OCI-LY1 (cell line): ENCODE measurements around the gene DDX31.

ENCODE experiments used
- EZH2 ChIP-seq: fragments of 200-600 bp; sonication (generic), shearing (Covaris generic); IDR thresholded peaks from 2 replicates; pipeline ENCODE4 v1.8.0; 2017; ENCODE audit warnings: borderline replicate concordance, mixed run types, mild to moderate bottlenecking, antibody characterized with exemption, low read length, moderate library complexity, mixed read lengths
- TF ChIP-seq, protein P1 (sequence below): fragments of 200-600 bp; sonication (generic), shearing (Covaris generic); IDR thresholded peaks from 2 replicates; pipeline ENCODE4 v1.5.1; 2017; ENCODE audit warnings: mild to moderate bottlenecking, antibody characterized with exemption, low read length, moderate library complexity, mixed read lengths

DNA sequence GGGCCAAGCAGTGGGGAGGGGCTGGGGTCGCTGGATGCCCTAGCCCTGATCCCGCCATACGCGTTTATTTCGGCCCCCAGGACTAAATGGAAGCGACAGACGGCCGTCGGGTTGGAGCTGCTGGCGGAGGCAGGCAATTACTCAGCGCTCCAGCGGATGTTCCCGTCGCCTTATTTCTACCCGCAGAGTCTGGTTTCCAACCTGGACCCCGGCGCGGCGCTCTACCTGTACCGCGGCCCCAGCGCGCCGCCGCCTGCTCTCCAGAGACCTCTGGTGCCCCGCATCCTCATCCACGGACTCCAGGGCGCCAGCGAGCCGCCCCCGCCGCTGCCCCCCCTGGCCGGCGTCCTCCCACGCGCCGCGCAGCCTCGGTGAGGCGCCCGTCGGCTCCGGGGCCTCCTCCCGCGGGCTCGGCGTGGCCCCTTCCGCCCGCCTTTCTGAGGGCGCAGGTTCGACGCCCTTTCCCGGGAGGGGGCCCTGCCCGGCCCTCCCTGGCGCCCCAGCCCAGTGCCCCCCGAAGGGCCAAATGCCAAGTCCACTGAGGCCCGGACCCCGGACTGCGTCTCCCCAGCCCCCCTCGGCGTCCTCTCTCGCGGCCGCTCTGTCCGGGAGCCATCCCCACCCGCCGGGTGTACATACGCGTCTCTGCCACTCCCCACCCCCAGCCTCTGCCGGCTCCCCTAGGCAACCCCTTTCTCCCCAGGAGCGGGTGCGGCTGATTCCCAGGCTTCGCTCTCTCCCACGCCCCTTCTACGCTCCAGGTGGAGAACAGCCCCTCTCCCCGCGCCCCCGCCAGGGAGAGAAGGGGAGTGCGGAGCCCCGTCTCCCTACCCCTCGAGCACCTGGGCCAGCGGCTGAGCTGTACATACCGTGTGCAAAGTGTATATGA, 80.4 kb downstream of the DDX31 start:
- TF ChIP-seq, protein P1, sequence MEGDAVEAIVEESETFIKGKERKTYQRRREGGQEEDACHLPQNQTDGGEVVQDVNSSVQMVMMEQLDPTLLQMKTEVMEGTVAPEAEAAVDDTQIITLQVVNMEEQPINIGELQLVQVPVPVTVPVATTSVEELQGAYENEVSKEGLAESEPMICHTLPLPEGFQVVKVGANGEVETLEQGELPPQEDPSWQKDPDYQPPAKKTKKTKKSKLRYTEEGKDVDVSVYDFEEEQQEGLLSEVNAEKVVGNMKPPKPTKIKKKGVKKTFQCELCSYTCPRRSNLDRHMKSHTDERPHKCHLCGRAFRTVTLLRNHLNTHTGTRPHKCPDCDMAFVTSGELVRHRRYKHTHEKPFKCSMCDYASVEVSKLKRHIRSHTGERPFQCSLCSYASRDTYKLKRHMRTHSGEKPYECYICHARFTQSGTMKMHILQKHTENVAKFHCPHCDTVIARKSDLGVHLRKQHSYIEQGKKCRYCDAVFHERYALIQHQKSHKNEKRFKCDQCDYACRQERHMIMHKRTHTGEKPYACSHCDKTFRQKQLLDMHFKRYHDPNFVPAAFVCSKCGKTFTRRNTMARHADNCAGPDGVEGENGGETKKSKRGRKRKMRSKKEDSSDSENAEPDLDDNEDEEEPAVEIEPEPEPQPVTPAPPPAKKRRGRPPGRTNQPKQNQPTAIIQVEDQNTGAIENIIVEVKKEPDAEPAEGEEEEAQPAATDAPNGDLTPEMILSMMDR: no peak
- TF ChIP-seq EZH2: no peak
